ENCODE data around the gene ELP1. TPM values are rescaled to one million over a fixed set of nuclear protein-coding genes. Genes with fewer than 3 reads are reported as not detected.
"Not testable (repeated sequence)": the region's sequence is repeated elsewhere in the genome, so short reads cannot be mapped to it uniquely, and the experiment has no call there.

ELP1 gene
- polyA plus RNA-seq, 1 donor (not counting 4 experiments of a cell fraction or from before 2014, with no cell fraction given): 49.6 TPM

GRCh38 chr9:108842610-108843295, 91.2 kb downstream of the ELP1 start:
- H3K9me1 ChIP-seq (ENCODE audit: control insufficient read depth, extremely low read depth, insufficient read depth, low read length): no peaks in the 10 kb centered on the region
- H2AFZ ChIP-seq (ENCODE audit: control insufficient read depth, low read length): no peak overlapping the region
- TF ChIP-seq, protein P1, sequence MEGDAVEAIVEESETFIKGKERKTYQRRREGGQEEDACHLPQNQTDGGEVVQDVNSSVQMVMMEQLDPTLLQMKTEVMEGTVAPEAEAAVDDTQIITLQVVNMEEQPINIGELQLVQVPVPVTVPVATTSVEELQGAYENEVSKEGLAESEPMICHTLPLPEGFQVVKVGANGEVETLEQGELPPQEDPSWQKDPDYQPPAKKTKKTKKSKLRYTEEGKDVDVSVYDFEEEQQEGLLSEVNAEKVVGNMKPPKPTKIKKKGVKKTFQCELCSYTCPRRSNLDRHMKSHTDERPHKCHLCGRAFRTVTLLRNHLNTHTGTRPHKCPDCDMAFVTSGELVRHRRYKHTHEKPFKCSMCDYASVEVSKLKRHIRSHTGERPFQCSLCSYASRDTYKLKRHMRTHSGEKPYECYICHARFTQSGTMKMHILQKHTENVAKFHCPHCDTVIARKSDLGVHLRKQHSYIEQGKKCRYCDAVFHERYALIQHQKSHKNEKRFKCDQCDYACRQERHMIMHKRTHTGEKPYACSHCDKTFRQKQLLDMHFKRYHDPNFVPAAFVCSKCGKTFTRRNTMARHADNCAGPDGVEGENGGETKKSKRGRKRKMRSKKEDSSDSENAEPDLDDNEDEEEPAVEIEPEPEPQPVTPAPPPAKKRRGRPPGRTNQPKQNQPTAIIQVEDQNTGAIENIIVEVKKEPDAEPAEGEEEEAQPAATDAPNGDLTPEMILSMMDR (optimal IDR thresholded peaks at IDR 0.05 in 1 of 3, IDR thresholded peaks at IDR 0.05 in 1 of 3, conservative IDR thresholded peaks at IDR 0.05 in 1 of 3; ENCODE audit: extremely low read depth in 1 of 3, insufficient read depth in 2 of 3, low read length in 3 of 3): no peak
- no peak for TF ChIP-seq EZH2 (IDR thresholded peaks at IDR 0.05; ENCODE audit: low read length)
- FAIRE-seq: no peak
- no peaks in the 10 kb centered on the region for H3K79me2 ChIP-seq (ENCODE audit: control insufficient read depth, insufficient read depth, low read length)
- no peak overlapping the region for H3K4me2 ChIP-seq (ENCODE audit: control insufficient read depth, extremely low read depth, insufficient read depth, low read depth, low read length)
- H3K9ac ChIP-seq (ENCODE audit: control insufficient read depth, extremely low read depth, insufficient read depth, low read length): no peak overlapping the region
- dilution Hi-C loops (cut with MboI; ENCODE audit: extremely low pct_ligation_motif_present, low sequenced_read_pairs): no loop called here
- H3K27ac ChIP-seq (ENCODE audit: control insufficient read depth, insufficient read depth, low read length): no peak overlapping the region
- no peak overlapping the region for H3K4me3 ChIP-seq (ENCODE audit: control insufficient read depth in 2 of 3, extremely low read depth in 1 of 3, insufficient read depth in 2 of 3, low read depth in 1 of 3, low read length in 3 of 3)
- H3K9me3 ChIP-seq (ENCODE audit: control insufficient read depth, low read depth, low read length): peaks cover 2% of the 10 kb centered on the region
- H4K20me1 ChIP-seq (ENCODE audit: control insufficient read depth, extremely low read depth, insufficient read depth, low read length): no peaks in the 10 kb centered on the region
- peaks cover 25% of the 10 kb centered on the region for H3K4me1 ChIP-seq (ENCODE audit: control insufficient read depth, extremely low read depth, insufficient read depth, low read length)
- no peak for DNase-seq (ENCODE audit: low read depth, low spot score)
- no peaks in the 10 kb centered on the region for H3K36me3 ChIP-seq (ENCODE audit: control insufficient read depth in 2 of 2, extremely low read depth in 1 of 2, insufficient read depth in 2 of 2, low read length in 2 of 2)
- no peaks in the 10 kb centered on the region for H3K27me3 ChIP-seq (ENCODE audit: control insufficient read depth, extremely low read depth, insufficient read depth, low read length)

- H3K9me1 ChIP-seq (ENCODE audit: control insufficient read depth, extremely low read depth, insufficient read depth, low read length); H3K36me3 ChIP-seq (ENCODE audit: control insufficient read depth in 2 of 2, extremely low read depth in 1 of 2, insufficient read depth in 2 of 2, low read length in 2 of 2); H3K27me3 ChIP-seq (ENCODE audit: control insufficient read depth, extremely low read depth, insufficient read depth, low read length); H3K27ac ChIP-seq (ENCODE audit: control insufficient read depth, insufficient read depth, low read length); H3K79me2 ChIP-seq (ENCODE audit: control insufficient read depth, insufficient read depth, low read length); FAIRE-seq; H3K4me2 ChIP-seq (ENCODE audit: control insufficient read depth, extremely low read depth, insufficient read depth, low read depth, low read length); H4K20me1 ChIP-seq (ENCODE audit: control insufficient read depth, extremely low read depth, insufficient read depth, low read length); DNase-seq (ENCODE audit: low read depth, low spot score); H2AFZ ChIP-seq (ENCODE audit: control insufficient read depth, low read length); H3K4me3 ChIP-seq (ENCODE audit: control insufficient read depth in 2 of 3, extremely low read depth in 1 of 3, insufficient read depth in 2 of 3, low read depth in 1 of 3, low read length in 3 of 3); H3K9ac ChIP-seq (ENCODE audit: control insufficient read depth, extremely low read depth, insufficient read depth, low read length); H3K9me3 ChIP-seq (ENCODE audit: control insufficient read depth, low read depth, low read length); dilution Hi-C loops (cut with MboI; ENCODE audit: extremely low pct_ligation_motif_present, low sequenced_read_pairs): not testable (repeated sequence)
- H3K4me1 ChIP-seq (ENCODE audit: control insufficient read depth, extremely low read depth, insufficient read depth, low read length): peaks cover 43% of the 10 kb centered on the region
Observed at GRCh38 chr9:108839561-108839960, 94.4 kb downstream of the ELP1 start.

DNA sequence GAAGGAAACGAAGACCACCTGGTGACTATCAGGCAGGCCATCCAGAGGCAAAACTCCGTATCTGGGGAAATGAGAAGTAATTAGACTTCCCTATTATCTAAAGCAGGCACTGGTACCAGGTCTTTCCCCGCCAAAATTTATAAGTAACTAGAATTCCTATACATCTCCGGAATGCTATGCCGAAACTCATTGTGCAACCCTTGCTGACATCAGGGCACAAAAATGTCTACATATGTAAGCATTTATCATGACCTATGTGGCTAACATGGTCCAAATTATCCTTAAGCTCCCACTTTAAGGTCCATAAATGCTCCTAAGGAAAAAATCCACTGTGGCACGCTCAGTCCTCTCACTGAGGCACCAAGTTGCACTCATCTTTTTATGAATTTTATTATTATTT, 95.9 kb downstream of the ELP1 start:
- Histone ChIP-seq H3K27ac (ENCODE audit: control insufficient read depth, insufficient read depth, low read length) (peak overlapping the region; percentile 93), H3K27me3 (ENCODE audit: control insufficient read depth, extremely low read depth, insufficient read depth, low read length) (no peaks in the 10 kb centered on the region), H3K79me2 (ENCODE audit: control insufficient read depth, insufficient read depth, low read length) (no peaks in the 10 kb centered on the region), H2AFZ (ENCODE audit: control insufficient read depth, low read length) (no peak overlapping the region), H3K4me1 (ENCODE audit: control insufficient read depth, extremely low read depth, insufficient read depth, low read length) (peaks cover 42% of the 10 kb centered on the region), H3K4me2 (ENCODE audit: control insufficient read depth, extremely low read depth, insufficient read depth, low read depth, low read length) (peak overlapping the region; percentile 89), H4K20me1 (ENCODE audit: control insufficient read depth, extremely low read depth, insufficient read depth, low read length) (no peaks in the 10 kb centered on the region), H3K36me3 (ENCODE audit: control insufficient read depth in 2 of 2, extremely low read depth in 1 of 2, insufficient read depth in 2 of 2, low read length in 2 of 2) (no peaks in the 10 kb centered on the region), H3K9me3 (ENCODE audit: control insufficient read depth, low read depth, low read length) (peaks cover 2% of the 10 kb centered on the region), H3K9ac (ENCODE audit: control insufficient read depth, extremely low read depth, insufficient read depth, low read length) (peak overlapping the region; percentile 69), H3K4me3 (ENCODE audit: control insufficient read depth in 2 of 3, extremely low read depth in 1 of 3, insufficient read depth in 2 of 3, low read depth in 1 of 3, low read length in 3 of 3) (peak overlapping the region in 2 of 3 experiments; percentile 37 to 41), H3K9me1 (ENCODE audit: control insufficient read depth, extremely low read depth, insufficient read depth, low read length) (no peaks in the 10 kb centered on the region)
- FAIRE-seq (no peak), DNase-seq (ENCODE audit: low read depth, low spot score) (no peak)
- TF ChIP-seq, protein P1 (optimal IDR thresholded peaks at IDR 0.05 in 1 of 3, IDR thresholded peaks at IDR 0.05 in 1 of 3, conservative IDR thresholded peaks at IDR 0.05 in 1 of 3; ENCODE audit: extremely low read depth in 1 of 3, insufficient read depth in 2 of 3, low read length in 3 of 3): no peak
- no peak for TF ChIP-seq EZH2 (IDR thresholded peaks at IDR 0.05; ENCODE audit: low read length)
- dilution Hi-C loops (cut with MboI; ENCODE audit: extremely low pct_ligation_motif_present, low sequenced_read_pairs): no loop called here
